Measurements from ENCODE around the gene MFAP3L.

MFAP3L gene

DNA sequence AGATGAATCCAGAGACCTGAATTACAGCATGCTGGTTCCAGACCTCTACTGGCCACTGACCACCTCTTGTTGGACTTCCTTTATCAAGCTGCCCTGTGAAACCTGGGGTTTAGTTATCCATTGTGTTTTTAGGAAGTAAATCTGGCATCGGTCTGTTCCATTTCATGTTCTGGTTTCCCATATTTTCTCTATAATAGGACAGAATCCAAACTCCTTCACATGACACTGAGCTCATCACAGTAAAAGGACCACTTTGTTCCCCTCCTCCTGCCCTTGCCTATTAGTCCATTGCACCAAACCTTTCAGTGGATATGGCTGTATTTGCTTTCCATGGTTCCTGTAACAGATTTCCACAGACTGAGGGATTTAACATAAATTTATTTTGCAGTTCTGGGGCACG is 4.0 kb downstream of the MFAP3L start:
- no peak for DNase-seq (ENCODE audit: low read depth in 2 of 2, low spot score in 1 of 2)

DNA sequence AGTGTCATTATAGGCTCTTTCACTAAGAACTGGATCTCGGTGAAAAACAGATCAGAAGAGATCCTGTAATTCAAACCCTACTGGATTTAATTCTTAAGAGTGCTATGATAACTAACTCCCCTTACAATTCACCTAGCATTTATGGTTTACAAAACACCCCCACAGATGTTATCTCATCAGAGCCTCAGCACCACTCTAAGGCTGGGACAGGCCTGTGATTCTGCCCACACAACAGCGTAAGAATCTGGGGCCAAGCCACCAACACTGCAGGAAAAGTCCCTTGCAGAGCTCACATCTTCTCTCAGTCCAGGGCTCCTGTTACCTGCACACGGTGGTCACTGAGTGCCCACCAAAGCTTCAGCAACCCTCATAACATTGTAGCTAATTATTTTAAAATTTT is 8.9 kb downstream of the MFAP3L start:
- DNase-seq (ENCODE audit: low read depth in 2 of 2, low spot score in 1 of 2), result no peak

DNA sequence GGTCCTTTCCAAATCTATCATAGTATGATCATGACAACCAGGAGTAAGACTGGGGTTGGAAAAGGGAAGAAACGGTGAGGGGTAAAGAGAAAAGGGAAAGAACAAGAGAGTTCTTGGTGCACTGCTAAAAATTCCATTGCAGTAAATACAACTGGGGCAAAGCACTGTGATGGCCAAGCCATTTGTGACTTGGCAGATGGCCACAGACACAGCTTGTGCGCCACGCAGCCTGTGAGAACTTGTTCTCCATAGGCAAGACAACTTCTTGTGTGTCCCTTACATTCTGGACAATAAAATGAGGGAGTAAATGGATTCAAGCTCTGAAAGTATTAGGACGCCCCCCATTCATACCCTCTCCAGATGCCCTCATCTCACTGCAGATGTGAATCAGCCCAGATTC is 10.9 kb downstream of the MFAP3L start:
- no peak for DNase-seq (ENCODE audit: low read depth in 2 of 2, low spot score in 1 of 2)

DNA sequence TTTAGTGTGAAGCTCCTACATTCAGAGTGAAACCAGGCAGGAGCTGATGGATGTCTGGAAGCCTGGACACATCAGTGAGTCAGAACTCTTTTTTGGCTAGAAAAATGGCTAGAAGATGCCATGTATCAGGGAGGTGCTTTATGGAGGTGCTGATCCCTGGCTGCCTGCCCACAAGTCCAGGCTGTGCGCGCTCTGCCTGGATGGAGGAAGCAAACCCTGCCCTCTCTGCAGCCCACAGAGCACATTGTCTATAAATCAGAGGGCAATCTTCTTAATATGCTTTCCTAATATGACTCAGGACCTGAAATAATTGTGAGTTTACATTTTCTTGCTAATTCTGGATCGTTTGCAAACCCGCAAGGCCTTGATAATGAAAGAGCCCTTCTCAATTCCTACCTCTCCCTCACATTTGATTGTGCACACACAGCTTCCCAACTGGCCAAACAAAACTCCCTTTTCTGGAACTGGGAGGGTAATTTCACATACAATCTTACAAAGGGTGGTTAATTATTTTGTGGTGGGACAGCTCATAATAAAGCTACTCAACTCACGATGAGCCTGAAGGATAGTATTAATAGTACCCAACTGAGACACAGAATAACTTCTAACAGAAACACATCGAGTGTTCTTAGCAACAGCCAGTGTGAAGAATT is 11.7 kb downstream of the MFAP3L start:
- no peak for DNase-seq (ENCODE audit: low read depth in 2 of 2, low spot score in 1 of 2)

DNA sequence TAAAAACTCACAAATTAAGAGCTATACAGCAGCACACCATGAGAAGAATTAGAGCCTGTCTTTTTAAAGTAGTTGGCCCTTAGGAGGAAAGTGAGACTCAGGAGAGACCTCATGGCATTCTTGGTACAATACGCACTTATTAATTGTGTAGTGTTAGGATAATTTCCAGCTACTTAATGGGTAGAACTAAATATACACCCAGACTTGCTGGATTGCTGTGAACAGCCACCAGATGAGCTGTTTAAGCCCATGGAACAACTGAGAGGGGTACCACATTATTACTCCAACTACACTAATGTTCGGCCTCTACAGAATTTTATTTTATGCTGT is 13.6 kb downstream of the MFAP3L start:
- no peak for DNase-seq (ENCODE audit: low read depth in 2 of 2, low spot score in 1 of 2)

DNA sequence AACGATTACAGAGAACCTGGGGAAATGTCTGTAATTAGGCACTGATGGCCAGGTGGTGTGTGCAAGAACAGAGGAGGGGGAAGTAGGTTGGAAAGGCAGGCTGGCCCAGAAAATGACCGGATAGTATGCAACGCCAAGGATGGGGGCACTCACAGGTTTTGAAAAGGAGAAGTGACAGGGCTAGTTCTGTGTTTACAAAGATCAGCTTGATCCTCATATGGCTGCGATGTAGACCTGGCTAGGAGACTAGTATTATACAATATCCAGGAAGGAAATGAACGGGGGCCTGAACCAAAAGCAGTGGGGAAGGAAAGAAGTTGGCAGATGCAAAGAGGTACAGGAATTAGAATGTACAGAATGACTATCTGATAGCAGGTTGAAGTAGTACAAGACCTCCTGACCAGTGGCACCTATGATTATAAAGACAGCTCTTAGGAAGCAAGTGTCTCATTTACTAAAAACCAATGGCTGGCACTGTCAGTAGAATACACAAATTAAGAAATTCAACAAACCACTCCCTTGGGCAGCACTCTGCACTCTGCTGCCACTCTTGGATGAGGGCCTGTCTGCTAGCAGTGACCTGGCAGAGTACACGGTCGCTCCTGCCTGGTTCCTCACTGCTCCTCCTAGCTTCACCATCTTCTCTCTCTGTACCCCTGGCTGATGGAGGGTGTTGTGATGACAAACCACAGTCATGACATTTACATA is 14.1 kb downstream of the MFAP3L start:
- no peak for DNase-seq (ENCODE audit: low read depth in 2 of 2, low spot score in 1 of 2)

DNA sequence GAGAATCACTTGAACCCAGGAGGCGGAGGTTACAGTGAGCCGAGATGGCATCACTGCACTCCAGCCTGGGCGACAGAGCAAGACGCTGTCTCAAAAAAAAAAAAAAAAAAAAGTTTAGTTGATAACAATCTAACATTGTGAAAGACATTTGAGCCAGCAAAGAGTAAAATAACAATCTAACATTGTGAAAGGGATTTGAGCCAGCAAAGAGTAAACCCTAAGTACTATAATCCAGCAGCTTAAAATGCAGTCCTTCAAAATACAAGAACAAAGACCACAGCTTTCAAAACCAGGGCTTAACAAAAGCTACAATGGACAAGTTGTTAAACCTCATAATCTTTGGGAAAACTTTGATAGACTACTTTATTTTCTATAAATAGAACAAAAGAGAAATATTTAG is 16.9 kb downstream of the MFAP3L start:
- DNase-seq (ENCODE audit: low read depth in 2 of 2, low spot score in 1 of 2), result no peak

DNA sequence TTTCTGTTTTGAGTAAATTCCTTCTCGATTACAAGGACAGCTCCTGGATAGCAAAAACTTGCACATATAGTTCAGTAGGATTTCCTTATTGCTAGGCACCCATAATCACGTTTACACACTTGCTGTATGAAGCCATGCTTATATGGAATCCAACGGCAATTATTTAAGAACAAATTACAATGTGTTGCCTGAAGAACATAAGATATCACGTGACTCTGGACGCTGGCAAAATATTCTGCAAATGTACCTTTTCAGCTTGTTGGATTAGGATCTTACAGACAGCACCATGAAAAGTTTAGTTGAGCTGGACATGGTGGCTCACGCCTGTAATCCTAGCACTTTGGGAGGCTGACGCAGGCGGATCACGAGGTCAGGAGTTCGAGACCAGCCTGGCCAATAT is 17.4 kb downstream of the MFAP3L start:
- no peak for DNase-seq (ENCODE audit: low read depth in 2 of 2, low spot score in 1 of 2)

DNA sequence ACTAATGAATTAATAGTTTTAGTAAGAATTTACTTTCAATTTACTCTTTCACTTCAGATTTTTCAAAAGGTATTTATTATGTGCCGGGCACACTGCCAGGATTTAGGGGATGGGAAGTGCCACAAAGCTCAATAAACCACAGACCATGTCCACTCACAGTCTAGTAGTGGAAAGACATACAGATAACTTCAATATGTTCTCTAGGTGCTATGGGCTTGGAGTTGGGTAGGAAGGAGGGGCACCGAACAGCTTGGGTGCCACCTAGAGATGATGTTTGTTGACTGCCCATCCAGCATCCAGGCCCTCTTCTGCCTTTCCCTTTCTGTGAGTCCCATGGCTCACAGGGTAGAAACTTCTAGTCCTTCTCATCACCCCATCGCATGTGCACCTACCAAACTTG is 17.8 kb downstream of the MFAP3L start:
- DNase-seq (ENCODE audit: low read depth in 2 of 2, low spot score in 1 of 2), result no peak

DNA sequence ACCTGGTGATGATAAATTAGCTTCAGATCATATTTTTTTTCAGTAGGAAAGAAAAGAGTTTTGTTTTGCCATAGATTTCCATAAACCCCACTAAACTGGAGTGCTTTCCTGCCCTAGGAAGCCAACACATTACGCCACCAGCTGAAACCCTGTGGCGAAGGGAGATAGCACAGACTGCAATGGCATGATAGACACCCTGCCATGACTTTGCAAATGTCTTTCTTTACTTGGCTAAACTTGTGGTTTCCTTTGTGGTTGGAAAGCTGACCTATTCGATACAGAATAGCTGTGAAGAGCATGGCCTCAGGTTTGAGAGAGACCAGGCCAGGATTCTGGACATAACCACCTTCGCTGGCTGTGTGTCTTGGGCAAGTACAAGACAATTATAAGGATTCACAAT is 19.1 kb downstream of the MFAP3L start:
- DNase-seq (ENCODE audit: low read depth in 2 of 2, low spot score in 1 of 2), result no peak

DNA sequence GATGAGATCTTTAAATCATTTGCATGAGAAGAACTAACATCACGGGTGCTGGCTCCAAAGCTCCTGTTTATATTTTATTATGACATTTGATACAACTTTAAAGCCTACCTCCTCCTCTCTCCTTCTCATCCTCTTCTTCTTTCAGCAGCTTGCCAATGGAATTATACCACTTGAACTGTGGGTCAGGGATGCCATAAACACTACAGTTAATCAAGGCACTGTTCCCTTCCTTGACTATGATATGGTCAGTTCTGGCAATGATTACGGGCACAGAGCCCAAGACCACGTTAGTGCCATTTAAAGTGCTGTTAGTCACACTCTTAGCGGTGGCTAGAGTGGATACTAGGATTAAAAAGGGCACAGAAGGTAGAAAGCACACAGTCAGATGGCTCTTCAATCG is 20.7 kb downstream of the MFAP3L start:
- DNase-seq (ENCODE audit: low read depth in 2 of 2, low spot score in 1 of 2), result no peak

DNA sequence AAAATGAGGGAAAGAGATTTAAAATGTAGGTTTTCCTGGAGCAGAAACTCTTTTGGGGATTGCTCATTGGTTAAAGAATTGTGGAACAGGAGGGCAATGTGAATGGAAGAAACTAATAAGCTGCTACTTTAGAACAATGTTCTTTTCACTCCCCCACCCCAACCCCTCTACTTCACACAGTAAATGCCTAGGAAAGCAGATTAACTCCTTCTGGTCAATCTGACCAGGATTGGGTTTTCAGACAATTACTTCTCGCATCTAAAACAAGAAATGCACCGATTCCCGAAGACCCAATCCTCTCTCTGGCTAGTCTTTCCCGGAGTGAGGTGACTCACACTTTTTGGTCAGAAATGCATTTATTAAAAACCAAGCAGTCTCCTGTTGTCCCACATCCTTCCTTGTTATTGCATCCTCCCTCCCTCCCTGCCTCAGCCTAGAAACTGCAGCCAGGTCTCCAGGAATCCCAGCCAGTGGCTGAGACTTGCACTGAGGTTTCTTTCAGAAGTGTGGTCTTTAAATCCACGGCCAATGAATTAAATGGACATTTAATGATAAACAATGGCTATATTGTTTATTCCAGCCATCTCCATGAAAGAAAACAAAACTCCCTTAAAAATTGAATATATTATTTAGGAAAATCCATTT is 21.4 kb downstream of the MFAP3L start:
- DNase-seq (ENCODE audit: low read depth in 2 of 2, low spot score in 1 of 2), result no peak

DNA sequence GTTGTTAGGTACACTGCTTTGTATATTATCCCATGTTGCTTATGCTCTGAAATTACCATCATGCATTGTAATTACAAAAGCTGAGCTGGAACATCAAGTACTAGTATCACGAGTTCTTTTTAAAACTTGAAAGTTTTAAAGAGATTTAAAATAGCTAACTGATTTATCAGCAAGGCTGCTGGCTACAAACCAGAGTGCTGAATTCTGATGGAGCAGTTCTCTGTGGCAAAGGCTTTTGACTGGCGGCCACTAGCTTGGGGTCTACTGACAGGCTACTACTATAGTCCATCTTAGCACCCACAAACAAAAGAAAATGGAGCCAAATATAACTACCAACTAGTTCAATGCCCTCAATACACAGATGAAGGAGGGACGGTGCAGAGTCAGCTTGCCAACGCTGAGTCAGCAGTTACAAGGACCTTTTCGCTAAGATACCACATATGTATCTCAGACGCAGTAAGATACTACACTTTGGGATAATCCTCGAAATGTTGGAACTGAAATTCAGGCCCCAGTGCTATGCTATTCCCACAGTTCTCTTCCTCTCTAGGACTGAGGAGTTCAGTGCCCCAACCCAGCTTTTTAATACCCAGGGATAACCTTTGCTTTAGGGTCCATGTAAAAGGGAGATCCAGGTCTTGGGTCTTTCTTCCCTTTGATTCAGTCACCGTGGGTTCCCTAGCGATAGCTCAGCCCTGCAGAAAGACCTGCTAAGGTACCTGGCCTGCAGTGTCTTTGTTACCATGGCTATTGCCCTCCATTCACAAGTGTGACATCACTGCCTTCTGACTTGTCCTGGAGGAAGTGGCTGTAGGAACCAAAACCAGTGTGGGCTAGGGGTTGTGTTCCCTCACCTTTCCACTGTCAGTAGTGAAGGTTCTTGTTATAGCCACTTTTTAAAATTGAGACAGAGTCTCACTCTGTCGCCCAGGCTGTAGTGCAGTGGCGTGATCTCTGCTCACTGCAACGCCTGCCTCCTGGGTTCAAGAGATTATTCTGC is 22.8 kb downstream of the MFAP3L start:
- DNase-seq (ENCODE audit: low read depth in 2 of 2, low spot score in 1 of 2), result no peak

DNA sequence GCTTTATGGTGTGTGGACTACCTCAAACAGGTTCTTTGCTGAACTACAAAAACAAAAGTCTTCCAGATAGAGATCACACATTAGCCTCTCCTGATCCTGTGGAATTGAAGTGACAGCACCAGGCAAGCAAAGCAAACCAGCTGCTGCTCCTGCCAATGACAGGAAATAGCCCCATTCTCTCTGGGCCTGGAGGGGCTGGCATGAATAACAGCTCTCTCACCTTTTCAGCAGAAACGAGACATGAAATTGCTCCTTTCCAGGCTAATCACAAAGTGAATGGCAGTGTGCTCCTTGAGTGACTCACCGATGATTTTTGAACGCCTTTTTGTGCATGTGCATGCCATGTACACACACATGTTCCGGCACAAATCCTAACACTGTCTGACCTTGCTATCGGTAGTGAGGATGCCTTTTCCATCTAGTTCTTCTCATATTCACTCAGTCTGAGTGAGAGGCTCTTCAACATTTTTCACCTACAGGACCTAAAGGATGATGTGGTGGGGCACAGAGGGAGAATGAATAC is 24.4 kb downstream of the MFAP3L start:
- no peak for DNase-seq (ENCODE audit: low read depth in 2 of 2, low spot score in 1 of 2)

DNA sequence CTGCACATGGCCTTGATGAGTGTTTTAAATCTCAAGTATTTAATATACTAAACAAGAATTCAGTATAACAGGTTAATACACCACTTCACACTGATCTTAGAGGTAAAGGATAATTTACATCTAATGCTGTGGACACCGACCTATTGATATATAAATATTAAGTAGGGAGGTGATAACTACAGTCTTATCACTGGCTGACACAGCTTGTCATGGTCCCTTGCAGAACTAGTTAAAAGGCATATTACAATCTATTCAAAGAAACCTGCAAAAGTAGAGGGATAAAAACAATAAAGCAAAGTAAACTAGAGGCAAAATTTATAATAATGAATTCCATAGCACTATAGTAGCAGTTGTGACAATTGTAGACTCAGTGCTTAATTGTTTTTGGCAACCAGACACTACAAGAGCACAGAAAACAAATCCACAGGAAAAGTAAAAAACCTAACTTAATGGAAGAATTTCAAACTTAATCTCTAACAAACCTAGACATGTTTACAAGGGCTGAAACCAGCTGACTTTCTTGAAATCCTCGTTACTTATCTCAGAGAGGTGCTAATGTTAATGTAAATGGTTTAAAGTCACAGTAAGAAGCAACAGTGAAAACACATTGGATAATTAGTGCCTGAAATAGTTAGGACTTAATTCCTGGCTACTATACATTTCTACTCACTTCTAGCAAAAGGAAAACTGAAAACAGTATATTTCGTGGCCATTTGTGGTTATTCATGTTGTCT is 25.0 kb downstream of the MFAP3L start:
- no peak for DNase-seq (ENCODE audit: low read depth in 2 of 2, low spot score in 1 of 2)

DNA sequence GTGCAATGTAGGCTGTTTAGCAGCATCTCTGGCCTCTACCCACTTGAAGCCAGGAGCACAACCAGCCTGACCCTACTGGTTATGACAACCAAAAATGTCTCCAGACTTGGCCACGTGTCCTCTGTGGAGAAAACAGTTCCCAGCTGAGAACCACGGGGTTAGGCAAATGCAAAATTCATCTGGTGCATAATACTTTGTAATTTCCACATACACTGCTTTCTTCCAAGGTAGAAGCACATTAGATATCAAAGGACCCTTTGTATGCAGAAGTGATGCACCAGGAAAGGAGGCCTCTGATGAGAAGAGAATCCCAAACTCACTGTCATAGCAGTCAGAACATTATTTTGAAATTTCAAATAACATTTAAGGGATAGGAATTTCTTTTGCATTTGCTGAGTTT is 26.3 kb downstream of the MFAP3L start:
- no peak for DNase-seq (ENCODE audit: low read depth in 2 of 2, low spot score in 1 of 2)

DNA sequence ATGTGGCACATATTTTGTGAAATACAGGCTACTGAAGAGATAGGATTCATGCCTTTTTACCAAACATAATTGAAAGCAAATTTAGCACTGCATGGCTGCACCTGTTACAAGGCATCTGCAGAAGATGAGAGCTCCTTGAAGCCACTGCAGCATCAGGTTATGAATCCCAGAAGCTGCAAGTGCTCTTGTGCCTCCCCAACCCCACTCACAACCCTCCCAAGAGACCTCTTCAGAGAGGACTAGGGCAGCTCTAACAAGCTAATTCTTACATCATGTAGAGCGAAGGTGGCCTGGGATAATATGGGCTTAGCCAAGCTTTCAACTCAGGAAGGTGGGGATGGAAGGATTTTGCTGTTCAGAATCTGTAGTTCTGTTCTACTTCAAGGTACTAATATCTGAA is 27.2 kb downstream of the MFAP3L start:
- DNase-seq (ENCODE audit: low read depth in 2 of 2, low spot score in 1 of 2), result no peak

DNA sequence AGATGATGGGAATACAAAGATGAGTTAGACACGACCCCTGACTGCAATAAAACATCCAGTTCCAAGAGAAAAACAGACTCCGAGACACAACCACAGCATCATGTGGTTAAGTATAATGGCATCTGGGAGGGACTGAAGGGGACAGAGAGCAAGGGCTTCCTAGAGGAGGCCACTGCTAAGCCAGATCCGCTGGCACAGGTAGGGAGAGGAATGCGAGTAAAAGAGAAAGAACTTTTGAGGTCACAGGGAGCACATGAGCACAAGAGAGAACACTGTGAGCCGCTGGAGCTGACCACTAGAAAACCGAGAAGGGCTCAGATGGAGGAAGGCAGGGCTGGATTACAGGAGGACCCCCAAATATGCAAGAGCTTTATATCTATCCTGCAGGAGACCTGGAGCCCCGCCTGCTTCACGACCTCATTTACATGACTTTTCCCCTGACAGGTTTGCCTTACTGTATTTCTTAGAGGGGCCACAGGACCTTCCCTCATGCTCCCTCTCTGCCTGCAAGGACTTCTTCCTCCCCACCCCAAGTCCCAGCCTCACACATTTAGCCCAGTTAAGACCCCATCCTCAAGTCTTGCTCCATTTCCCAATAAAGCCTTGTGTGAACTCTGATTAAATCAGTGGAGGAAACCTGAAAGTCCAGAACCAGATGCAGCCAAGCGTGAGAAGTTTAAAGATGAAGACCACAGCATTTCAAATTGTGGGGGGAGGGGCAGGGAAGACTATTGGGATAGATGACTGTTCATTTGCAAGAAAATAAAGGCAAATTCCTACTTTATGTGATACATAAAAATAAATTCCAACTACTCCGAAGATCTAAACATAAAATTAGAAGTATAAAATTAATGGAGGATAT is 29.6 kb downstream of the MFAP3L start:
- DNase-seq (ENCODE audit: low read depth in 2 of 2, low spot score in 1 of 2), result no peak

DNA sequence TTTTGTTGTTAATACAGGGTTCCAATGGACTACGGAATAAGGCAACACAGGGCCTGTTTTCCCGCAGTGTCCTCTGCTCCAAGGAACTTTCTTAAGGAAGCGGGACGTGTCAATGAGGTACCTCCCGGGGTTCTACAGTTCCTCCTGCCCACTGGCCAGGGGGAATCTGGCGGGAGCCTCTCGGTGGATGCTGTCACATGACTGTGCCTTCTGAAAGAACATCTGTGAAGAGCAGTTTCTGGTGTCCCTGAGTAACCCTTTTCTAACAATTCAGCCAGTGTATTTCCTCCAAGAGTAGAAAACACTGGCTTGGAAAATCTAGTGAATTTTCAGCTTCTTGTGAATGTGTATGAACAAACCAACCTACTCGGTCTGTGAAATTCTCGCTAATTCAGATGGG is 32.7 kb downstream of the MFAP3L start:
- DNase-seq (ENCODE audit: low read depth in 2 of 2, low spot score in 1 of 2), result no peak

DNA sequence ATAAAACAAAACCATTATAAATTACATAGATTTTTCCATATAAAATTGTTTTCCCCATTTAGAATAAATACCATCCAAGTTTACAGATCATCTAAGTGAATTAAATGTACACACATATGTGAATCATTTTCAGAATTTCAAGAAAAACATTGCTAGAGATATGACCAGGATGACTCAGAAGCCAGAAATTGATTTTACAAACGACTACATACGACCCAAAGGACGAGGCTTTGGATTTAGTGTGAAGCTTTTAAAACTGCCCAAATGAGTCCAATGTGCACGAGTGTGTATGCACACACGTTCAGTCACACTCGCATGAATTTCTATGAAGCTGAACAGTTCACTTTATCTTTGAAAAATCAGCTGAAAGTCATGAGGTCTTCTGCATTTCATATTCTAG is 37.9 kb downstream of the MFAP3L start:
- no peak for DNase-seq (ENCODE audit: low read depth in 2 of 2, low spot score in 1 of 2)

Measured in stimulated activated CD8-positive, alpha-beta memory T cell treated with anti-CD3 and anti-CD28 coated beads, Interleukin-4, amount 100 ng/mL, for 4 hours (primary cell).